Measurements from ENCODE around the gene PPP1R12B. TPM values are rescaled to one million over a fixed set of nuclear protein-coding genes. Genes with fewer than 3 reads are reported as not detected.
"Not testable (repeated sequence)": the region's sequence is repeated elsewhere in the genome, so short reads cannot be mapped to it uniquely, and the experiment has no call there.

Gene PPP1R12B
- total RNA-seq, 5 donors from 2014 or later (not counting 1 experiment from before 2014, with no cell fraction given) = 24.3 to 40.9 (median 27.0) TPM

DNA sequence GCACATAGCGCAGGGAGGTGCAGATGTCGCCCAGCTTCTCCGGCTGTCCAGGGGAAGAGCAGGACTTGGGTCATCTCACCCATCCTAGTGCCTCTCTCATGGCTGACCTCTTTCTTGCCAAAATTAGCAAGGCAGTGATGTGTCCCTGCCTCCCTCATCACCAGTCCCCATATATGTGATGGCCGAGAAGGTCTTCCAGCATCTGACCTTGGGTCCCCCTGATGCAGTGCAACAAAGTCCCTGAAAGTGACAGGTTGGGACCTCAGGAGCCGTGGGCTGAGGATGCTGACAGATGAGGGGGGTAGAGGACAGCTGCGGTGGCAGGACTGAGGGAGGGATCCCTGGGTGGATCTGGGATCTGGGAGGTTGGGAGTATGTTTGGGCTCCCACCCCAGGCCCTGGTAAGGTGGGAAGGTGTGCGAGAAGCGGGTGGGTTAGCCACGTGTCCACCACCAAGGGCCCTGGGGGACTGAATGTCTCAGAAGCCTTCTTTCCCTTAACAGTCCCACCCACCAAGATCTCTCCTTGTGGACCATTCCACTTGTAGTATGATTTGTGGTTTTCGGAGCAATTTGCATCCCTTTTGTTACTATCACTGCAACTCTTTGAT is 252.0 kb downstream of the PPP1R12B start:
- no peak overlapping the region for H3K27ac ChIP-seq (ENCODE audit: low read length)
- POLR2A ChIA-PET = no interaction called here
- CTCF ChIA-PET = interaction anchor here in 1 of 2 donors (0.6 kb wide), 1 partner anchor 98 kb away, joined by 3 read pairs; no protein-coding TSS in a partner anchor
- Mint-ChIP-seq H3K4me3 (no peak overlapping the region), H3K9me3 (no peaks in the 10 kb centered on the region), H3K36me3 (peaks cover 18% of the 10 kb centered on the region), H3K27ac (no peak overlapping the region), H3K4me1 (peaks cover 0 to 2% (median 0%) of the 10 kb centered on the region in 3 donors), H3K27me3 (no peaks in the 10 kb centered on the region)
- no peak overlapping the region for H3K4me3 ChIP-seq (ENCODE audit: control insufficient read depth in 1 of 2, extremely low read depth in 1 of 2, low read length in 1 of 2)
- no peaks in the 10 kb centered on the region for H3K36me3 ChIP-seq (ENCODE audit: control insufficient read depth in 2 of 2, extremely low read depth in 1 of 2, insufficient read depth in 1 of 2, low read length in 1 of 2)
- no peaks in the 10 kb centered on the region for H3K4me1 ChIP-seq (ENCODE audit: control insufficient read depth in 1 of 2, extremely low read depth in 1 of 2, insufficient read depth in 2 of 2, low read length in 2 of 2)
- H3K27me3 ChIP-seq (replicated peaks in 1 of 2; ENCODE audit: control insufficient read depth in 2 of 2, extremely low read depth in 1 of 2, insufficient read depth in 2 of 2, low read length in 1 of 2) = no peaks in the 10 kb centered on the region
- no peaks in the 10 kb centered on the region for H3K9me3 ChIP-seq
- DNase-seq = no peak
- no peak for ATAC-seq (replicated peaks in 1 of 4)
- 88% methylated on average over 5 of the region's 10 CpGs for WGBS (ENCODE audit: insufficient coverage)

DNA sequence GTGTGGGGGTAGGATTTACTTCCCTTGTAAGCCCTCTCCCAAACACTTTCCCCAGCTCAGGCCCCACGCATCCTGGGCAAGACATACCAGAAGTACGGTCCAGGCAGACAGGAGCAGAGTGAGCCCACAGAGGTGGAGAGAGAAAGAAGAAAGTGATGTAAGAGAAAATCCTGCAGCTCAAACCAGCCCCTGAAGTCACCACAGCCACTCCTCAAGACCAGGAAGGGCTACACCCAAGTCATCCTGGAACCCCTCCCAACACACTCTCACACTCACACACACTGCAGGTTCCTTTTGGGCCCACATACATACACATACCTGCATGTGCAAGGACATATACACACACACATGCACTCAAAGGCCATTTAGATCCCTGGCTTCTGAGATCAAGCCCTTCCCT is 254.9 kb downstream of the PPP1R12B start:
- ATAC-seq (replicated peaks in 1 of 4) (no peak), DNase-seq (no peak)
- H3K4me3 ChIP-seq (ENCODE audit: control insufficient read depth in 1 of 2, extremely low read depth in 1 of 2, low read length in 1 of 2) = no peak overlapping the region
- H3K9me3 Mint-ChIP-seq = no peaks in the 10 kb centered on the region
- ChIA-PET CTCF (no interaction called here), POLR2A (no interaction called here)
- no peaks in the 10 kb centered on the region for H3K9me3 ChIP-seq
- H3K27me3 ChIP-seq (replicated peaks in 1 of 2; ENCODE audit: control insufficient read depth in 2 of 2, extremely low read depth in 1 of 2, insufficient read depth in 2 of 2, low read length in 1 of 2) = no peaks in the 10 kb centered on the region
- H3K36me3 Mint-ChIP-seq = peaks cover 24% of the 10 kb centered on the region
- H3K27me3 Mint-ChIP-seq = no peaks in the 10 kb centered on the region
- WGBS (ENCODE audit: insufficient coverage) = no CpG with 5 or more reads among the region's 2 CpGs
- no peak overlapping the region for H3K4me3 Mint-ChIP-seq
- H3K4me1 ChIP-seq (ENCODE audit: control insufficient read depth in 1 of 2, extremely low read depth in 1 of 2, insufficient read depth in 2 of 2, low read length in 2 of 2) = no peaks in the 10 kb centered on the region
- H3K27ac Mint-ChIP-seq = no peak overlapping the region
- no peaks in the 10 kb centered on the region for H3K4me1 Mint-ChIP-seq
- H3K27ac ChIP-seq (ENCODE audit: low read length) = no peak overlapping the region
- no peaks in the 10 kb centered on the region for H3K36me3 ChIP-seq (ENCODE audit: control insufficient read depth in 2 of 2, extremely low read depth in 1 of 2, insufficient read depth in 1 of 2, low read length in 1 of 2)

DNA sequence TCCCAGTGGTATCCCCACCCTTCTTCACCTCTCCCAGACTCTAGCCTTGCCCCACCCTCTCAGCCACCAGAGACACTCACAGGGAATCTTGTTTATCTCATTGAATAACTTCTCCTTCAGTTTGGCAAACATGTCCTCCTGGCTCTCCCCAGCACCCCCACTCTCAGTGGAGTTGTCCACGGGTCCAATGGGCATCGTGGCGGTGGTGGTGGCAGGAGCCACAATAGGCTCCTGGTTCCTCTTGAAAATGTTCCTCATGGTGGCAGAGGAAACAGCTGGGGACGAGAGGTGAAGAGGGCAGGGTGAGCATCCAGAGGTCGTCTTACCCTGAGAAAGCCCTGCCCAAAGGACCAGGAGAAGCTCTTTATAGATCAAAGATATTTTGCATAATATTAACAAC is 257.0 kb downstream of the PPP1R12B start:
- POLR2A ChIA-PET = interaction anchor here in 1 of 2 donors (0.7 kb wide), 1 partner anchor 49 kb away, joined by 3 read pairs; no protein-coding TSS in a partner anchor
- Mint-ChIP-seq H3K9me3 (no peaks in the 10 kb centered on the region), H3K27ac (no peak overlapping the region), H3K27me3 (no peaks in the 10 kb centered on the region), H3K36me3 (peaks cover 24% of the 10 kb centered on the region), H3K4me1 (no peaks in the 10 kb centered on the region), H3K4me3 (no peak overlapping the region)
- no peaks in the 10 kb centered on the region for H3K36me3 ChIP-seq (ENCODE audit: control insufficient read depth in 2 of 2, extremely low read depth in 1 of 2, insufficient read depth in 1 of 2, low read length in 1 of 2)
- no peaks in the 10 kb centered on the region for H3K4me1 ChIP-seq (ENCODE audit: control insufficient read depth in 1 of 2, extremely low read depth in 1 of 2, insufficient read depth in 2 of 2, low read length in 2 of 2)
- H3K27ac ChIP-seq (ENCODE audit: low read length) = no peak overlapping the region
- WGBS (ENCODE audit: insufficient coverage) = 100% methylated on average over 1 of the region's 5 CpGs
- H3K9me3 ChIP-seq = no peaks in the 10 kb centered on the region
- ATAC-seq (replicated peaks in 1 of 4) = no peak
- no peak for DNase-seq
- CTCF ChIA-PET = no interaction called here
- H3K4me3 ChIP-seq (ENCODE audit: control insufficient read depth in 1 of 2, extremely low read depth in 1 of 2, low read length in 1 of 2) = no peak overlapping the region
- no peaks in the 10 kb centered on the region for H3K27me3 ChIP-seq (replicated peaks in 1 of 2; ENCODE audit: control insufficient read depth in 2 of 2, extremely low read depth in 1 of 2, insufficient read depth in 2 of 2, low read length in 1 of 2)

DNA sequence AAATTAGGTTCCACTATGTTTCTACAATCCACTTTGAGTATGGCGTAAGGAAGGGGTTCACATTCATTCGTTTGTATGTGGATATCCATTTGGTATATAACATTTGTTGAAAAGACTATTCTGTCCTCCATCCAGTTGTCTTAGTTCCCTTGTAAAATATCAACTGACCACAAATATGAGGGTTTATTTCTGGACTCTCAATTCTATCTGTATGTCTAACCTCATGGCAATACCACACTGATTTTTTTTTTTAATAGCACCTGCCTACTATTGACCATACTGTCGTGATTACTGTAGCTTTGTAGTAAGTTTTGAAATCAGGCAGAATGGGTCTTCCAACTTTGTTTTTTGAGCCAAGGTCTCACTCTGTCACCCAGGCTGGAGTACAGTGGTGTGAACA is 263.5 kb downstream of the PPP1R12B start:
- Histone ChIP-seq H3K27me3 (replicated peaks in 1 of 2; ENCODE audit: control insufficient read depth in 2 of 2, extremely low read depth in 1 of 2, insufficient read depth in 2 of 2, low read length in 1 of 2) (peaks cover 0 to 16% of the 10 kb centered on the region in 2 experiments), H3K4me1 (ENCODE audit: control insufficient read depth in 1 of 2, extremely low read depth in 1 of 2, insufficient read depth in 2 of 2, low read length in 2 of 2) (peaks cover 0 to 12% of the 10 kb centered on the region in 2 experiments)
- H3K4me1 Mint-ChIP-seq = peaks cover 14 to 25% (median 20%) of the 10 kb centered on the region in 3 donors
- H3K27me3 Mint-ChIP-seq = peaks cover 13 to 14% of the 10 kb centered on the region in 2 donors
- H3K4me3 Mint-ChIP-seq; H3K4me3 ChIP-seq (ENCODE audit: control insufficient read depth in 1 of 2, extremely low read depth in 1 of 2, low read length in 1 of 2); CTCF ChIA-PET; H3K9me3 ChIP-seq; DNase-seq; H3K27ac Mint-ChIP-seq; H3K27ac ChIP-seq (ENCODE audit: low read length); H3K9me3 Mint-ChIP-seq; H3K36me3 ChIP-seq (ENCODE audit: control insufficient read depth in 2 of 2, extremely low read depth in 1 of 2, insufficient read depth in 1 of 2, low read length in 1 of 2); ATAC-seq (replicated peaks in 1 of 4); POLR2A ChIA-PET: not testable (repeated sequence)
- H3K36me3 Mint-ChIP-seq = peaks cover 10% of the 10 kb centered on the region
- no CpG with 5 or more reads among the region's 3 CpGs for WGBS (ENCODE audit: insufficient coverage)

DNA sequence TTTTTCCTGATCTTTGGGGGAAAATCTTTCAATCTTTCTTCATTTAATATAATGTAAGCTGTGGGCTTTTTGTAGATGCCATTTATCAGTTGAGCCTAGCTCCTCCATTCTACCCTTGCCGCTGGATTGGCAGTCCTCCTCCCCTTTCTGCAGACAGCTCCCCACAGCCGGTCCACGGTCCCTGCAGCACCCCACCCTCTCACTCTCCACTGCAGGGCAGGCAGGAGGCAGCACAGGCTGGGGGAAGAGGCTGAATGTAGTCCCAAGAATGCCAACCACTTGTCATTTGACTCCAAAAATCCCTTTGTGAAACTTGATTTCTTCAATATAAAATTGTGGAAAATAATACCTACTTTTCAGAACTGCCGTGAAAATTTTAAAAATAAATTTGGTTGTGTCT is 265.1 kb downstream of the PPP1R12B start:
- no CpG with 5 or more reads among the region's 4 CpGs for WGBS (ENCODE audit: insufficient coverage)
- POLR2A ChIA-PET = no interaction called here
- CTCF ChIA-PET = no interaction called here
- no peak overlapping the region for H3K4me3 Mint-ChIP-seq
- no peak overlapping the region for H3K4me3 ChIP-seq (ENCODE audit: control insufficient read depth in 1 of 2, extremely low read depth in 1 of 2, low read length in 1 of 2)
- no peak overlapping the region for H3K27ac ChIP-seq (ENCODE audit: low read length)
- H3K9me3 Mint-ChIP-seq = no peaks in the 10 kb centered on the region
- H3K36me3 Mint-ChIP-seq = peaks cover 3% of the 10 kb centered on the region
- peaks cover 20 to 23% of the 10 kb centered on the region in 2 donors for H3K27me3 Mint-ChIP-seq
- peaks cover 0 to 12% of the 10 kb centered on the region in 2 experiments for H3K4me1 ChIP-seq (ENCODE audit: control insufficient read depth in 1 of 2, extremely low read depth in 1 of 2, insufficient read depth in 2 of 2, low read length in 2 of 2)
- no peak for ATAC-seq (replicated peaks in 1 of 4)
- no peaks in the 10 kb centered on the region for H3K9me3 ChIP-seq
- H3K36me3 ChIP-seq (ENCODE audit: control insufficient read depth in 2 of 2, extremely low read depth in 1 of 2, insufficient read depth in 1 of 2, low read length in 1 of 2) = no peaks in the 10 kb centered on the region
- H3K27ac Mint-ChIP-seq = no peak overlapping the region
- H3K27me3 ChIP-seq (replicated peaks in 1 of 2; ENCODE audit: control insufficient read depth in 2 of 2, extremely low read depth in 1 of 2, insufficient read depth in 2 of 2, low read length in 1 of 2) = peaks cover 0 to 18% of the 10 kb centered on the region in 2 experiments
- H3K4me1 Mint-ChIP-seq = peaks cover 14 to 25% (median 23%) of the 10 kb centered on the region in 3 donors
- no peak for DNase-seq

DNA sequence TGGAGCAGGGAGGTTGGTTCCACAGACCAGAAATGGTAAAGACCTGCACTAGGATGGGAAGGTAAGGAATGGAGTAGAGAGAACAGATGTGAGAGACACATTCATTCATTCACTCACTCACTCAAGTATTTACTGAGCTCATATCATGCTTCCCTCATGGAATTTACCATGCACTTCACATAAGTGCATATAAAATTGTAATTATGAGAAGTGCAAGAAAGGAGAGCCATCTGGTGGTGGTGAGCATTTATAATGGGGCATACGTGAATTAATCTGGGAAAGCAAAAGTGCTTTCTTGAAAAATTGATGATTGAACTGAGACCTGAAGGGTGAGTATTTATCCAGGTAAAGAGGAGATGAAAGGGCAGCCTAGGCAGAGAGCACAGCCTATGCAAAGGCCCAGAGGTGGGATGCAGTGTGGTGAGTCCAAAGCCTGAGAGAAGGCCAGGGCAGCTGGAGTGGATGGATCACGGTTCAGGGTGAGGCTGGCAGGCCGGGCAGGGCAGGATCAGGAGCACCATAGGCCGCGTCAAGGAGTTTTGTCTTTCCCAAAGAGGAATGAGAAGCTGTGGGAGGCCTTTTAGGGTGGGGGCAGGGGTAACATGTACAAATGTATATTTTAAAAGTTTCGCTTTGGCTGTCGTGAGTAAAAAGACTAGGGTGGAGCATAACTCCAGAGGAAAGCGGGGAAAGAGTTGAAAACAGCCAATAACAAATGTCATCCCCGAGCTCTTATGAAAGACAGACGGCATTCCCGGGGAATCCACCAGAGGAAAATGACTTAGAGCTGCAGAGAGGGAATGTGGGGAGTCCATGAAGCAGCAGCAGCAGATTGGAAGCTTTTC is 266.1 kb downstream of the PPP1R12B start:
- DNase-seq, H3K9me3 ChIP-seq: not testable (repeated sequence)
- 83% methylated on average over 9 of the region's 11 CpGs for WGBS (ENCODE audit: insufficient coverage)

More for the DNA sequence above, 266.1 kb downstream of the PPP1R12B start:
- ATAC-seq (replicated peaks in 1 of 4); H3K4me3 Mint-ChIP-seq; POLR2A ChIA-PET; H3K9me3 Mint-ChIP-seq; H3K36me3 ChIP-seq (ENCODE audit: control insufficient read depth in 2 of 2, extremely low read depth in 1 of 2, insufficient read depth in 1 of 2, low read length in 1 of 2); H3K4me3 ChIP-seq (ENCODE audit: control insufficient read depth in 1 of 2, extremely low read depth in 1 of 2, low read length in 1 of 2); H3K36me3 Mint-ChIP-seq; H3K27ac ChIP-seq (ENCODE audit: low read length); H3K27ac Mint-ChIP-seq: not testable (repeated sequence)
- Histone ChIP-seq H3K27me3 (replicated peaks in 1 of 2; ENCODE audit: control insufficient read depth in 2 of 2, extremely low read depth in 1 of 2, insufficient read depth in 2 of 2, low read length in 1 of 2) (peaks cover 0 to 24% of the 10 kb centered on the region in 2 experiments), H3K4me1 (ENCODE audit: control insufficient read depth in 1 of 2, extremely low read depth in 1 of 2, insufficient read depth in 2 of 2, low read length in 2 of 2) (peaks cover 0 to 12% of the 10 kb centered on the region in 2 experiments)
- peaks cover 14 to 25% (median 23%) of the 10 kb centered on the region in 3 donors for H3K4me1 Mint-ChIP-seq
- H3K27me3 Mint-ChIP-seq = peaks cover 28 to 29% of the 10 kb centered on the region in 2 donors
- CTCF ChIA-PET = interaction anchor here in 1 of 2 donors (0.9 kb wide), 1 partner anchor 150 kb away, joined by 3 read pairs; no protein-coding TSS in a partner anchor

All from T-cell (primary cell).